Measurements from ENCODE around the gene TSPAN15. TPM values are rescaled to one million over a fixed set of nuclear protein-coding genes. Genes with fewer than 3 reads are reported as not detected.
A peak's percentile ranks its signal among the peaks of the same experiment; 100 is the strongest.

TSPAN15 gene
- total RNA-seq, 1 experiment from 2014 or later: 7.7 TPM

GRCh38 chr10:69451784-69452251, 553 bp downstream of the TSPAN15 start:
- H2AFZ ChIP-seq (ENCODE audit: low read length): no peak overlapping the region
- no peak overlapping the region for H4K5ac ChIP-seq (ENCODE audit: insufficient read length, low read depth, low read length)
- H2BK15ac ChIP-seq (ENCODE audit: low read depth, low read length): no peak overlapping the region
- peak overlapping the region in 1 of 3 experiments; percentile 3; a peak in 1 of 7 replicates for H3K27ac Mint-ChIP-seq
- H4K20me1 ChIP-seq (ENCODE audit: control insufficient read depth, insufficient read depth, insufficient read length): no peaks in the 10 kb centered on the region
- peaks cover 13% of the 10 kb centered on the region; the same call in 1 of the 2 replicates for H3K27me3 ChIP-seq (ENCODE audit: insufficient read depth, low read length)
- H3K79me2 ChIP-seq (ENCODE audit: insufficient read depth, low read length): no peaks in the 10 kb centered on the region
- H2BK12ac ChIP-seq (ENCODE audit: insufficient read length, low read depth, low read length): no peak overlapping the region
- TF ChIP-seq CTCF (conservative IDR thresholded peaks at IDR 0.05): no peak
- H3K14ac ChIP-seq (ENCODE audit: insufficient read depth, low read length): no peak overlapping the region
- H3T11ph ChIP-seq (ENCODE audit: low read length): no peak overlapping the region
- H3K9me3 ChIP-seq (ENCODE audit: control insufficient read depth, low read depth, low read length): no peaks in the 10 kb centered on the region
- H4K91ac ChIP-seq (ENCODE audit: insufficient read length, low read depth, low read length): no peak overlapping the region
- peaks cover 10 to 17% of the 10 kb centered on the region in 2 experiments for H3K4me1 Mint-ChIP-seq
- H2BK20ac ChIP-seq (ENCODE audit: low read depth, low read length, poor library complexity, severe bottlenecking): no peak overlapping the region
- peaks cover 0 to 2% (median 0%) of the 10 kb centered on the region in 3 experiments; a peak in 2 of 7 replicates for H3K36me3 Mint-ChIP-seq (ENCODE audit: insufficient read depth in 1 of 3, low read depth in 3 of 3)
- H3K23me2 ChIP-seq (ENCODE audit: insufficient read length, low read depth, low read length, poor library complexity, severe bottlenecking): peaks cover 6% of the 10 kb centered on the region
- no peak overlapping the region for H3K27ac ChIP-seq (ENCODE audit: insufficient read length, low read depth, low read length)
- no peak overlapping the region for H2AK5ac ChIP-seq (ENCODE audit: insufficient read length, low read length)
- H3K9me3 Mint-ChIP-seq: no peaks in the 10 kb centered on the region; a peak in 1 of 5 replicates
- H2BK120ac ChIP-seq (ENCODE audit: low read depth, low read length, poor library complexity, severe bottlenecking): no peak overlapping the region
- no peak overlapping the region for H4K8ac ChIP-seq (replicated peaks; ENCODE audit: insufficient read length, low read depth, low read length)
- H3K9ac ChIP-seq (ENCODE audit: extremely low read depth, insufficient read length, low read length): no peak overlapping the region
- no peak overlapping the region for H3K56ac ChIP-seq (ENCODE audit: insufficient read length, low read depth, low read length)
- H3K4me2 ChIP-seq (ENCODE audit: insufficient read depth, insufficient read length, low read length): peak overlapping the region; percentile 60
- no peaks in the 10 kb centered on the region for H3K79me1 ChIP-seq (ENCODE audit: insufficient read depth, low read depth, low read length, poor library complexity, severe bottlenecking)
- H3K4me1 ChIP-seq (ENCODE audit: insufficient read depth, low read length): no peaks in the 10 kb centered on the region
- H3K18ac ChIP-seq (ENCODE audit: insufficient read length, low read depth, low read length): no peak overlapping the region
- H3K4me3 Mint-ChIP-seq: peak overlapping the region; percentile 71 to 83
- H3K23ac ChIP-seq (ENCODE audit: insufficient read length, low read depth, low read length): no peak overlapping the region
- peak; percentile 78 for DNase-seq
- H3K27me3 Mint-ChIP-seq (ENCODE audit: low read depth): peaks cover 71% of the 10 kb centered on the region
- H2BK5ac ChIP-seq (ENCODE audit: insufficient read length, low read length): no peak overlapping the region
- H3K4ac ChIP-seq (ENCODE audit: low read depth, low read length): no peak overlapping the region
- WGBS (ENCODE audit: extremely low coverage, insufficient read length, low lambda C conversion rate): no CpG with 5 or more reads among the region's 38 CpGs

Data from H9 (cell line).